GM12801 (cell line): ENCODE measurements around the gene WNT2B.

Experiments
- TF ChIP-seq, protein P1 (sequence below): IDR thresholded peaks from one replicate; pipeline ENCODE4 v1.5.1; 2011; ENCODE audit warnings: control low read depth; ENCODE audit not compliant: insufficient read length; ENCODE audit errors: extremely low read depth

The WNT2B gene

DNA sequence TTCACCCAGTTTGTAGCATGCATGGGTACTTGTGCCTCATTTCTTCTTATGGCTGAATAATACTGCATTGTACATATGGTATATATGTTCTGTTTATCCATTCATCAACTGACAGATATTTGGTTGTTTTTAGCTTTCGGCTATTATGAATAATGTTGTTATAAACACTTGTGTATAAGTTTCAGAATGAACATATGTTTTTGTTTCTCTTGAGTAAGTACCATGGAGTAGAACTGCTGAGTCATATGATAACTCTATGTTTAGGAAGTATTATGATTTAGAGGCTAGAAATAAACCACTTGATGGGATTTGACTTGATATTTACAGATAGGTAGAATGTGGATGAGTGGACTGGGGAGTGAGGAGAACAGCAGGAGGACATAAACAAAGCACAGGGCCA is 48.6 kb downstream of the WNT2B start:
- TF ChIP-seq, protein P1, sequence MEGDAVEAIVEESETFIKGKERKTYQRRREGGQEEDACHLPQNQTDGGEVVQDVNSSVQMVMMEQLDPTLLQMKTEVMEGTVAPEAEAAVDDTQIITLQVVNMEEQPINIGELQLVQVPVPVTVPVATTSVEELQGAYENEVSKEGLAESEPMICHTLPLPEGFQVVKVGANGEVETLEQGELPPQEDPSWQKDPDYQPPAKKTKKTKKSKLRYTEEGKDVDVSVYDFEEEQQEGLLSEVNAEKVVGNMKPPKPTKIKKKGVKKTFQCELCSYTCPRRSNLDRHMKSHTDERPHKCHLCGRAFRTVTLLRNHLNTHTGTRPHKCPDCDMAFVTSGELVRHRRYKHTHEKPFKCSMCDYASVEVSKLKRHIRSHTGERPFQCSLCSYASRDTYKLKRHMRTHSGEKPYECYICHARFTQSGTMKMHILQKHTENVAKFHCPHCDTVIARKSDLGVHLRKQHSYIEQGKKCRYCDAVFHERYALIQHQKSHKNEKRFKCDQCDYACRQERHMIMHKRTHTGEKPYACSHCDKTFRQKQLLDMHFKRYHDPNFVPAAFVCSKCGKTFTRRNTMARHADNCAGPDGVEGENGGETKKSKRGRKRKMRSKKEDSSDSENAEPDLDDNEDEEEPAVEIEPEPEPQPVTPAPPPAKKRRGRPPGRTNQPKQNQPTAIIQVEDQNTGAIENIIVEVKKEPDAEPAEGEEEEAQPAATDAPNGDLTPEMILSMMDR, result no peak

DNA sequence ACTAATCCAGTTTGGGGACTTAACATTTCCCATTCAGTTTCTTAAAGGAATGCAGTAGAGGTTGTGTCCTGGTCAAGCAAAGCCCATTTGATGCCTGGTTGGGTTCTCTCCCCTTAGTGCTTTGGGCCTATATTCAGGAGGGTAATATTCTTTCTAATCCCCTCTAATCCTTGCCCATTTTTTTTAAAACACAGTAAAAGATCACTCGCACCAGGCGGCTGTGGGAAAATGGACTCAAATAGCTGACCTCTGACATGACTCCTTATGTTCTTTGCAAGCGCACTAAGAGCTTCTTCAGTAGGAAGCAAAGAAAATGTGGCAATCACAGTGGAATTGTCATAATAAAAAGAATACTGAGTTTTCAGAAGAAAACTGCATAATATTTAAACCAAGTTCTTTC is 49.9 kb downstream of the WNT2B start:
- TF ChIP-seq, protein P1, result no peak

DNA sequence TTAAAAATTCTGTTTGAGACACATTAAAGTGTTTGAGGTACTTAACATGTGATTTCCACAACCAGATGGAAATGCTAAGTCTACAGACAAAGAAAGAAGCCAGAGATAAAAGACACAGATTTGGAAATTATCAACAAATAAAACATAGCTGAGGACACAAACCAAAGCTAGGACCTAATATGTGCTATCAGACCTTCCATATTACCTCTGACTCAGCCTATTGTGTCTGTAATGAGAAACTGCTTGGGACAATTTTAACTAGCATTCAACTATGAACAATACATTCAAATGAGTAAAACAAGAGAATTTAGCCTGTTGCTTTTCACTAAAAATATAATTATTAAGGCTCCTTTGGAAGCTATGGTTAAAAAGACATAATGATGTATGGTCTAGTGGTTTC is 54.6 kb downstream of the WNT2B start:
- TF ChIP-seq, protein P1, result no peak

DNA sequence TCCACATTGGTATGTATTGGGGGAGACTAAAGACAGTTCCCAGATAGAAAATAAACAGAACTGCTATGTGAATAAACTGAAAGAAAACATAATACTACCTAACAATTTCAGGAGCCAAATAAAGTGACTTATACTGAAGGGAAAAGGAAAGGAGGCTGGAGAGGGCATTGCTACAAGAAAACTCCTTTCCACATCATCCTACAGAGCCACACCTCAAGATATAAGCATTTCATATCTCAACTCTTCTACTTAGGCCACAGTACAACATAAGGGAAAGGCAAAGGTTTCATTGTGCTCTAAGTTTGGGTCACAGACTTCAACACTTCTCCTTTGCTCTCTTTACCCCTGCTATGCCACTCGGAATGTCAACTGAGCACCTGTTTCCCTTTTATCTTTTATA is 55.3 kb downstream of the WNT2B start:
- TF ChIP-seq, protein P1, result no peak

DNA sequence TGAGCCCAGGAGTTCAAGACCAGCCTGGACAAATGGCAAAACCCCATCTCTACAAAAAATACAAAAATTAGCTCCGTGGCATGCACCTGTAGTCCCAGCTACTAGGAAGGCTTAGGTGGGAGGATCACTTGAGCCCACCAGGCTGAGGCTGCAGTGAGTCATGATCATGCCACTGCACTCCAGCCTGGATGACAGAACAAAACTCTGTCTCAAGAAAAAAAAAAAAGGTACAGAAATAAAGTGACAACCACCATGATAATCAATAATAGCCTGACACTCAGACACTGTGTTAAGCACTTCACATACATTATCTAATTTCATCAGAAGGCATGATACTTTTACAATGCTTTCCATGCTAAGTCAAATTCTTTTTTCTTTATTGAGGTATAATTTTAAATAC is 57.0 kb downstream of the WNT2B start:
- TF ChIP-seq, protein P1, result no peak

DNA sequence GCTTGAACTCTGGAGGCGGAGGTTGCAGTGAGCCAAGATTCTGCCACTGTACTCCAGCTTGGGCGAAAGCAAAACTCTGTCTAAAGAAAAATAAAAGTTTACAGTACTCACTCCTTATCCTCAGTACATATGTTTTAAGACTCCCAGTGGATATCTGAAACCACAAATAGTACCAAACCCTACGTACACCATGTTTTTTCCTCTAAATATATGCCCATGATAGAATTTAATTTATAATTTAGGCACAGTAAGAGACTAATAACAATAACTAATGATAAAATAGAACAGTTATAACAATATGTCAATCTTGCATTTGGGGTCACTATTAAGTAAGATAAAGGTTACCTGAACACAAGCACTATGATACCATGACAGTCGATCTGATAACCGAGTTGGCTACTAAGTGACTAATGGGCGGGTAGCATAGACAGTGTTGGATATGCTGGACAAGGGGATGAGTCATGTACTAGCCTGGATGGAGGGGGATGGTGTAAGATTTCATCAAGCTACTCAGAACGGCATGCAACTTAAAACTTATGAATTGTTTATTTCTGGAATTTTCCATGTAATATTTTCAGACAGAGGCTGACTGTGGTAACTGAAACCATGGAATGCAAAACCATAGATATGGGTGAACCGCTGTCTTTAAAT is 66.5 kb downstream of the WNT2B start:
- TF ChIP-seq, protein P1, result no peak

DNA sequence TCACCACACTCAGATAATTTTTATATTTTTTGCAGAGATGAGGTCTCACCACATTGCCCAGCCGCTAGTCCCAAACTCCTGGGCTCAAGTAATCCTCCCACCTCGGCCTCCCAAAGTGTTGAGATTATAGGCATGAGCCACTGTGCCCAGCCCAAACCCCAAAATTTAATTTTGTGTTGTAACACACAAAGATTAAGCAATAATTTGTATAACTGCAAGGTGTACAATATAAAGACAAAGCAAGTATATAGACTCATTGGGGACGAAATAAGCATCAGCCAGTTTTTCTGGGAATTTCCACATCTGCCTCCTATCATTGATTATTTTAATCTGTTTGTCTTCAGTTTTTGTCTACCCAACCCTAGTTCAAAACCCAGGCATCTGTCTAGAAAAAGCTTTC is 67.5 kb downstream of the WNT2B start:
- TF ChIP-seq, protein P1, result no peak
